Right lobe of liver (tissue), 4 donors: ENCODE data around the gene CCDC190.

Source experiments
- POLR2A ChIP-seq: fragments of 450-650 bp; IDR thresholded peaks from one replicate; pipeline ENCODE4 v1.6.1; 2017; ENCODE audit warnings: antibody characterized with exemption, mild to moderate bottlenecking
- TF ChIP-seq, protein P1 (sequence below), 4 donors: fragments of 200-600 bp in 3 of 4; fragments of 450-650 bp in 1 of 4; IDR thresholded peaks; one replicate each; pipeline versions ENCODE4 v1.5.1 to v1.8.0; 2016 to 2022; ENCODE audit warnings: antibody characterized with exemption in 4 of 4, mild to moderate bottlenecking in 2 of 4
- donor health status: DM: no; HTN: no; CAD: no.
- donor health status: DM: no; HTN: no; CAD: no.
- donor health status: DM: no; HTN: yes; CAD: no.

DNA sequence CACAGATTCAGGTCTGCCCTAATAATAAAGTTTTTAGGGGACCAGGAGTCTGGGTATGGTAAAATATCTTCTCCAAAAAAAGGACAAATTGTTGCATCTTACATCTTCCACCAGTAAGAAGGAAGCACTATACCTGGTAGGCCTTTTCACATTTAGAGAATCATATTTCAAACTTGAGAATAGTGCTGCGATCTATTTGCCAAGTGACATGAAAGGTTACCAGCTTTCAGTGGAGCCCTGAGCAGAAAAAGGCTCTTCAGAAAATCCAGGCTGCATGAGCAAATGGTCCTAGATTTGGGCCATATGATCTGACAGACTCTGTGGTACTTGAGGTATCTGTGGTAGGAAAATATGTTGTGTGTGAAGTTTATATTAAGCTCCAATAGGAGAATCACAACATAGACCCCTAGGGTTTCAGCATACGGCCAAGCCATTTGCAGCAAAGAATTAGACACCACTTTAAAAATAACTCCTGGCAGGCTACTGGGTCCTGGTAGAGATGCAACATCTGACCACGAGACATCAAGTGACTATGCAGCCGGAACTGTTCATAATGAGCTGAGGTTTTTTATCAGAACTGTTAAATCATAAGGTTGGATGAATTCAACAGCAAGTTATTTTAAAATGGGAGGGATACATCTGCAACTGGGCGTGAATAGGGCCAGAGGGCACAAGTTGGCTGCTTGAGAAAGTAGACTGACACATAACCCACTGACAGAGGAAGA, 38.6 kb upstream of the CCDC190 start:
- TF ChIP-seq, protein P1, sequence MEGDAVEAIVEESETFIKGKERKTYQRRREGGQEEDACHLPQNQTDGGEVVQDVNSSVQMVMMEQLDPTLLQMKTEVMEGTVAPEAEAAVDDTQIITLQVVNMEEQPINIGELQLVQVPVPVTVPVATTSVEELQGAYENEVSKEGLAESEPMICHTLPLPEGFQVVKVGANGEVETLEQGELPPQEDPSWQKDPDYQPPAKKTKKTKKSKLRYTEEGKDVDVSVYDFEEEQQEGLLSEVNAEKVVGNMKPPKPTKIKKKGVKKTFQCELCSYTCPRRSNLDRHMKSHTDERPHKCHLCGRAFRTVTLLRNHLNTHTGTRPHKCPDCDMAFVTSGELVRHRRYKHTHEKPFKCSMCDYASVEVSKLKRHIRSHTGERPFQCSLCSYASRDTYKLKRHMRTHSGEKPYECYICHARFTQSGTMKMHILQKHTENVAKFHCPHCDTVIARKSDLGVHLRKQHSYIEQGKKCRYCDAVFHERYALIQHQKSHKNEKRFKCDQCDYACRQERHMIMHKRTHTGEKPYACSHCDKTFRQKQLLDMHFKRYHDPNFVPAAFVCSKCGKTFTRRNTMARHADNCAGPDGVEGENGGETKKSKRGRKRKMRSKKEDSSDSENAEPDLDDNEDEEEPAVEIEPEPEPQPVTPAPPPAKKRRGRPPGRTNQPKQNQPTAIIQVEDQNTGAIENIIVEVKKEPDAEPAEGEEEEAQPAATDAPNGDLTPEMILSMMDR (IDR thresholded peaks at IDR 0.05): no peak
- TF ChIP-seq POLR2A: no peak
